DMS153 (cell line): Measurements from ENCODE around the gene SLC39A6.
"Not testable (repeated sequence)": the region's sequence is repeated elsewhere in the genome, so short reads cannot be mapped to it uniquely, and the experiment has no call there.

ENCODE experiments used
- DNase-seq: peaks from one replicate; lab custom pipeline; 2025; lab: John Stamatoyannopoulos, UW

SLC39A6 gene

GRCh38 chr18:36099311-36099710, 29.8 kb downstream of the SLC39A6 start:
- DNase-seq, result no peak

DNA sequence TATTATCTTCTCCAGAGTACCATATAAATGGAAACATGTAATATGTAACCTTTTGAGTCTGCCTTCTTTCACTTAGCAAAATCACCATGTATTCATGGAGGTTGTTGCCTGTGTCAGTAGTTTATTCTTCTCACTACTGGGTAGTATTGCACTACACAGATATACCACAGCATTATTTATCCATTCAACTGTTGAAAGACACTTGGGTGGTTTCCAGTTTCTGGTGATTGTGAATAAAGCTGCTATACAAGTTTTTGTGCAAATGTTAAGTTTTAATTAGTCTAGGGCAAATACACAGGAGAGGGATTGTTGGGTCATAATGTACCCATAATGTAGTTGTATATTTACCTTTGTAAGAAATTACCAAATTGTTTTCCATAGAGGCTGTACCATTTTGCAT, 32.2 kb downstream of the SLC39A6 start:
- DNase-seq, result no peak

DNA sequence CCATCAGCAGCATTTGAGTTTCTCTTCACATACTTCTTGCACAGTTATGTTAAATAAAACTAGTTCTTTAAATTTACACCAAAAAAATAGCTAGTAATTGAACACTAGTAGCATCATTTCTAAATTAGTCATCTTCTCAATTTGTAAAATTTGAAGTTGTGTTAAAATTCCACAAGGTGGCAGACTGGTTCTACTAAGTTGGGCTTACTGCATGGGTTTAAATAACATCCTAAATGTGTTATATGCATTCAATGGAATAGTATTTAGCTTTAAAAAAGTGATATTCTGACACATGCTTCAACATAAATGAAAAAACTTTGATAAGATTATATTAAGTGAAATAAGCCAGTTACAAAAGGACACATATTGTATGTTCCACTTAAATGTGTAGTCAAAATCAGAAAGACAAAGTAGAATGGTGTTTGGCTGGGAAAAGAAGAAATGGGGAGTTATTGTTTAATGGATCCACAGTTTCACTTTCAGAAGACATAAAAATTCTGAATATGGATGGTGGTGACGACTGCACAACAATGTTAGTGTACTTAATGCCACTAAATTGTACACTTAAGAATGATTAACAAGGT, 33.1 kb downstream of the SLC39A6 start:
- peak; percentile 59 for DNase-seq

DNA sequence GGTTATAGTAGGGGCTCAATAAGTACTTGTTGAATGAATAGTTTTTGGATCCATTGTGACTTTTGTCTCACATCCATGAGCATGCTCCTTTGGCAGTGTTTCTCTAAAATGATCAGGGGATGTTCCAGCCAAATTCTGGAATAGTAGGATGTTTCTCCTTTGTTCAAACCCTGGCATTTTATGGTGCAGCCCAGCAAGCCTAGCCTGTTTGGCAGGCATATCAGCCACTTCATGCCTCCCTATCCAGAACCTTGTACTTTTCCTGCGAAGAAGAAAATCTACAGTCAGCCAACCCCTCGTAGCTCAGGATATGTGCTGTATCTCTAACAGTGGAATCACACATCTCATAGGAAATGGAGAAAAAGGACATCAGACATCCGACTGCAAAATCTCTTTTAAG, 34.7 kb downstream of the SLC39A6 start:
- no peak for DNase-seq

DNA sequence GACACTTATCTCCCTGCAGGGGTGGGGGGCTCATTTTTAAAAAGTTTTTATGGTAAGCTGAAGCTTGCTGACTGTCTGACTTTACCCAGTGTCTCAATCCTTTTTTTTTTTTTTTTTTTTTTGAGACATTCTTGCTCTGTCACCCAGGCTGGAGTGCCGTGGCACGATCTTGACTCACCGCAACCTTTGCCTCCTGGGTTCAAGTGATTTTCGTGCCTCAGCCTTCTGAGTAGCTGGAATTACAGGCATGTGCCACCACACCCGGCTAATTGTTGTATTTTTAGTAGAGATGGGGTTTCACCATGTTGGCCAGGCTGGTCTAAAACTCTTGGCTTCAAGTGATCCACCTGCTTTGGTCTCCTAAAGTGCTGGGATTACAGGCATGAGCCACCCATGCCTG, 37.0 kb downstream of the SLC39A6 start:
- not testable (repeated sequence) for DNase-seq

DNA sequence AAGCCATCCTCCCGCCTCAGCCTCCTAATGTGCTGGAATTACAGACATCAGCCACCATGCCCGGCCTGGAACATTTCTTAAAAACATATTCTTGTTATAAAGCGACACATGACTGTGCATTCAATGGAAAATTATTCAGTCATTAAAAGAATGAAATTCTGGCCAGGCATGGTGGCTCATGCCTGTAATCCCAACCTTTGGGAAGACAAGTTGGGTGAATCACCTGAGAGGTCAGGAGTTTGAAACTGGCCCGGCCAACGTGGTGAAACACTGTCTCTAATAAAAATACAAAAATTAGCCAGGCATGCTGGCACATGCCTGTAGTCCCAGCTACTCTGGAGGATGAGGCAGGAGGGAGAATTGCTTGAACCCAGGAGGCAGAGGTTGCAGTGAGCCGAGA, 40.1 kb downstream of the SLC39A6 start:
- no peak for DNase-seq

GRCh38 chr18:36088256-36088655, 40.9 kb downstream of the SLC39A6 start:
- DNase-seq, result no peak

- DNase-seq, result no peak
These were observed 43.0 kb downstream of the SLC39A6 start for GRCh38 chr18:36086186-36086585.

DNA sequence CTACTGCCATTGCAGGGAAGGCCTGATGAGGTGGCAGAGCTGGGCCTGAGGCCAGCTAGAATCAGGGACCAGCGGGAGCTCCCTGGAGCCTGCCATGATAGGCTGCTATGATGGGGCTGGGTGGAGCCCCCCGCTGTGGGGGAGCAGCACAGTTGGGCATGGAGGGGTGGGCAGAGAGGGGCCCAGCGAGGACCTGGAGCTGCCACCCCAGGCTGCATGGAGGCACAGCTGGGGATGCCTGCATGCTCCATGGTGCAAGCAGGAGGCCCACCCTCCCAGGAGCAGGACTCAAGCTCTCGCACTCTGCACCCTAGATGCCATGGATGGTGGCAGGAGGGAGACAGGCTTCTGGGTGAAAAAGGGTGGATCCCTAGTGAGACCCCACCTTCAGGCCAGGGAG, 43.9 kb downstream of the SLC39A6 start:
- DNase-seq, result no peak

GRCh38 chr18:36083729-36084128, 45.4 kb downstream of the SLC39A6 start:
- DNase-seq, result no peak

DNA sequence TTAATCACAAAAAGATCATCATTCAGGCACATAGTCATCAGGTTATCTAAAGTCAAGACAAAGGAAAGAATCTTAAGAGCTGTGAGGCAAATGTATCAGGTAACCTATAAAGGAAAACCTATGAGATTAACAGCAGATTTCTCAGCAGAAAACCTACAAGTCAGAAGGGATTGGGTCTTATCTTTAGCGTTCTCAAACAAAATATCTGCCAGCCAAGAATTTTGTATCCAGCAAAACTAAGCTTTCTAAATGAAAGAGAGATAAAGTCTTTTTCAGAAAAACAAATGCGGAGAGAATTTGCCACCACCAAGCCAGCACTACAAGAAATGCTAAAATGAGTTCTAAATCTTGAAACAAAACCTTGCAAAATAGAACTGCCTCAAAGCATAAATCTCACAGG, 48.0 kb downstream of the SLC39A6 start:
- DNase-seq, result not testable (repeated sequence)

GRCh38 chr18:36078751-36079529, 50.2 kb downstream of the SLC39A6 start:
- DNase-seq, result no peak

GRCh38 chr18:36077764-36078163, 51.4 kb downstream of the SLC39A6 start:
- DNase-seq, result not testable (repeated sequence)

DNA sequence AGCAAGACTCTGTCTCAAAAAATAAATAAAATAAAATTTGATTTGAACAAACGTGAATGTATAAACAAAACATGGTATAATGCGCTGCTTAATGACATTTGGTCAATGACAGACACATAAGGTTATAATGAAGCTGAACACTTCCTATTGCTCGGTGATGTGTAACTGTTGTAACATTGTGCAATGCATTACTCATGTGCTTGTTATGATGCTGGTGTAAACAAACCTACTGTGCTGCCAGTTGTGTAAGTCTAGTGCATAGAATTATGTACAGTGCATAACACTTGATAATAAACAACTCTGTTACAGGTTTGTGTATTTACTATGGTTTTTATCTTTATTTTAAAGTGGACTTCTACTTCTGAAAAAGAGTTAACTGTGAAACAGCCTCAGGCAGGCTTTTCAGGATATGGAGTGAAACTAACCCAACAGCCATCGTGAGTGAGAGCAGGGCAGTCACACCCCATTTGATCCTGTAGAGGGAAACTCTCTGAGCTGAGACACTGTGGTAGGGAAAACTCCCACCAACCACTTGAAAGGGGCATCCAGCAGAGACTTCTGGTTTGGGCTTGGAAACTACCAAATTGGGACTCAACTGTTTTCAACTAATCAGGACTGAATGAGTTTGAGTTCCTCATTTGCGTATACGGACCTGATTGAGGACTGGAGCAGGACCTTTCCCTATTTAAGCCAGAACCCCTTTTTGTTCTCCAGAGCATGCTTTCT, 53.1 kb downstream of the SLC39A6 start:
- DNase-seq, result peak; percentile 54

GRCh38 chr18:36074435-36074834, 54.7 kb downstream of the SLC39A6 start:
- DNase-seq, result no peak

GRCh38 chr18:36073676-36074075, 55.5 kb downstream of the SLC39A6 start:
- no peak for DNase-seq

- DNase-seq, result not testable (repeated sequence)
These were observed 56.7 kb downstream of the SLC39A6 start for GRCh38 chr18:36072406-36072805.

DNA sequence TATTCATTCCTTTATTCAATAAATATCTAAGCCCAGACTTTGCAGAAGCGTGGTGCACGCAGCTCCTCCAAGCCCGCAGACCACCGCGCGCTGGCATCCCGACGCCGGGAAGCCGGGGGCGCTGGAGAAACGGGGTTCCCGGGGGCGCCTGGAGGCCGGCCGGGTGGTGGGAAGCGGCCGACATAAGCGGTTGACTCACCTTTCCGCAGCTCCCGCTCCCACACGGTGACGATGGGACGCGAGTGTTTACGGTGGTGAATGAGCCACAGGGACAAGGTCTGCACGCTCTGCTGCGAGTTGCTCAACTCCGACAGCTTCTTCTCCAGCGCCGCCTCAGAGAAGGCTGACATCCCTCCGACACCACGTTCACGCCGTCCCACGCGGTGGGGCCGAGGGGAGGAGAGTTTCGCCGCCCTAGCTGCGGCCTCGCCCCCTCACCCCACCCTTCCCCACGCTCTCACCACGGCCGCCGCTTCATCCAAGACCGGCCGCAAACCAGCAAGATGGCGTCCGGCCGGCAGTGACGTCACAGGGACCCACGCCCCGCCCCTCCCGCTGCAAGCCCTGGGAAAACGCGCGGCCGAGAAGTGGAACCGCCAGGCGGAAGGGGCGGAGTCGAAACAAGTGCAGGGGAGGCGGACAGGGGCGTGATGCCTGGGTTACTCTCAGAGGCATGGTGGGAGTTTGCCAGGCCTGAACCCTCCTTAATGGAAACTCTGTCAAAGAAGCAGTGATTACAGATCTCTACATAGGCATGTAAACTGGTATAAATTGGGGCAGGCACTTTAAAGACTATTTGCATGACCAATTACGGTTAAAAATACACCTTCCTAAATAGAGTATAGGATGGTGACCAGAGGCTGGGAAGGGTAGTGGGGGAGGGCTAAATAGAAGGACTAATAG, 61.8 kb downstream of the SLC39A6 start, which contains the start of gene RPRD1A:
Gene RPRD1A (minus strand): TSS at position 505 of the 903 bp plus-strand sequence. CDS start 155 bp downstream, at position 350.
- peak; percentile 90 for DNase-seq

GRCh38 chr18:36066686-36067054, 62.5 kb downstream of the SLC39A6 start:
- DNase-seq, result no peak

DNA sequence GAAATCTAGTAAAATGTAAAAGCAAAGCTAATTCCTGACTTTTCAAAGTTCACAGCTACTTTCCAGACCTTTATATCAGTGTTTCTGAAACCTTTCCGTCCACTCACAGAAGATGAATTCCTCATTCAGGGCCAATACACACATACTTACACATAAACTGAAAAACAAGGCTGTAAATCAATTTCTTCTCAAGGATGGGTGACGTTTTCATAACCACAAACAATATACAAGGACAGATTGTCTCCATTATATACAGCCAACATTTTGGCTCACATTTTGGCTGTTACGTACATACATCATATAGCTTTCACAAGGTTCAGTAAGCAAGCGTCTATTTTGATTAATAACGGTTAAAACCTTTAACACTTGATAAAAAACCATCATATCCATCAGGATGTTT, 63.1 kb downstream of the SLC39A6 start:
- no peak for DNase-seq

DNA sequence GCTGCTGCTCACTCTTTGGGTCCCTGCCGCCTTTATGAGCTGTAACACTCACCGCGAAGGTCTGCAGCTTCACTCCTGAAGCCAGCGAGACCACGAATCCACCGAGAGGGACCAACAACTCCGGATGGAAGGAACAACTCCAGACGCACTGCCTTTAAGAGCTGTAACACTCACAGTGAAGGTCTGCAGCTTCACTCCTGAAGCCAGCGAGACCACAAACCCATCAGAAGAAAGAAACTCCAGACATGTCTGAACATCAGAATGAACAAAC, 64.4 kb downstream of the SLC39A6 start:
- not testable (repeated sequence) for DNase-seq
